ENCODE measurements around the gene RNF151. TPM values are rescaled to one million over a fixed set of nuclear protein-coding genes. Genes with fewer than 3 reads are reported as not detected.

The RNF151 gene
- total and polyA plus RNA-seq, 2 of the 13 experiments (the other 11 are each of a cell fraction or from before 2014, with no cell fraction given): not detected

DNA sequence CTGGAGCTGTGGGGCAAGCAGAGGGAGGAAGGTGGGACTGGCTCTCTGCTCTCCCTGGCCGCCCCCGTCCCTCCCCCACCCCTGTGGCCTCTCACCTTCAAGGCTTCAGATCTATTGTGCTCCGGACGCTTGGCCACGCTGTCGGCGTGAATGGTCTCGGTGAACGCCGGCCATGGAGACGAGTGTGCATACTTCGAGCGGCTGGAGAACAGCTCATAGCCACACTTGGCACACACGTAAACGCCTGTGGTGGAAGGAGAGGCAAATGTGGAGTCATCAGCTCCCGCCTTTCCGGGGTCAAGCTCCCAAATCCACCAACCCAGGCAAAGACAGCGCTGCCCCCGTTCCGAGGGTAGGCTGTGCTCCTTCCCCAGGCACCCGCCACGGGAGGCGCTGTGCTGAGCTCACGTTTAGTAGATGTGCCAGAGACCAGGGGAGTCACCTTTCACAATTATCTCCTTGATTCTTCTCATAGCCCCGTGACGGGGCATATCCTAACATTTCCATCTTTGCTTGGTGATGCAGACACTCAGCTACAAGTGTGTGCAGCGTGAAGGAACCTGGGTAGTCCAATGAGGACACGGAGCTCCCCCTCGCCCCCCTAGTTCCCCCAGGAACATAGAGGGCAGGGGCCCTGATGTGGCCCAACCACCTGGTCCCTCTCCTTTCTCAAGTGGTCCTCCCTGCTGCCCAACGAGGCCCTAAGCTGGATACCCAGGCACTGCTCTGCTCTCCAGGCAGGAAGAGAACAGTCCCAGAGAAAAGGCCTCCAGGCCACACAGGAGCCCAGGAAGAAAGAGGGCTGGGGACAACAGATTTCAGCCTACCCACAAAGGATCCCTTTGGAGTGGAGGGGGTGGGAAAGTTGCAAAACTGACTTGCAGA is 25.3 kb upstream of the RNF151 start (continued):
- TF ChIP-seq, protein P1, sequence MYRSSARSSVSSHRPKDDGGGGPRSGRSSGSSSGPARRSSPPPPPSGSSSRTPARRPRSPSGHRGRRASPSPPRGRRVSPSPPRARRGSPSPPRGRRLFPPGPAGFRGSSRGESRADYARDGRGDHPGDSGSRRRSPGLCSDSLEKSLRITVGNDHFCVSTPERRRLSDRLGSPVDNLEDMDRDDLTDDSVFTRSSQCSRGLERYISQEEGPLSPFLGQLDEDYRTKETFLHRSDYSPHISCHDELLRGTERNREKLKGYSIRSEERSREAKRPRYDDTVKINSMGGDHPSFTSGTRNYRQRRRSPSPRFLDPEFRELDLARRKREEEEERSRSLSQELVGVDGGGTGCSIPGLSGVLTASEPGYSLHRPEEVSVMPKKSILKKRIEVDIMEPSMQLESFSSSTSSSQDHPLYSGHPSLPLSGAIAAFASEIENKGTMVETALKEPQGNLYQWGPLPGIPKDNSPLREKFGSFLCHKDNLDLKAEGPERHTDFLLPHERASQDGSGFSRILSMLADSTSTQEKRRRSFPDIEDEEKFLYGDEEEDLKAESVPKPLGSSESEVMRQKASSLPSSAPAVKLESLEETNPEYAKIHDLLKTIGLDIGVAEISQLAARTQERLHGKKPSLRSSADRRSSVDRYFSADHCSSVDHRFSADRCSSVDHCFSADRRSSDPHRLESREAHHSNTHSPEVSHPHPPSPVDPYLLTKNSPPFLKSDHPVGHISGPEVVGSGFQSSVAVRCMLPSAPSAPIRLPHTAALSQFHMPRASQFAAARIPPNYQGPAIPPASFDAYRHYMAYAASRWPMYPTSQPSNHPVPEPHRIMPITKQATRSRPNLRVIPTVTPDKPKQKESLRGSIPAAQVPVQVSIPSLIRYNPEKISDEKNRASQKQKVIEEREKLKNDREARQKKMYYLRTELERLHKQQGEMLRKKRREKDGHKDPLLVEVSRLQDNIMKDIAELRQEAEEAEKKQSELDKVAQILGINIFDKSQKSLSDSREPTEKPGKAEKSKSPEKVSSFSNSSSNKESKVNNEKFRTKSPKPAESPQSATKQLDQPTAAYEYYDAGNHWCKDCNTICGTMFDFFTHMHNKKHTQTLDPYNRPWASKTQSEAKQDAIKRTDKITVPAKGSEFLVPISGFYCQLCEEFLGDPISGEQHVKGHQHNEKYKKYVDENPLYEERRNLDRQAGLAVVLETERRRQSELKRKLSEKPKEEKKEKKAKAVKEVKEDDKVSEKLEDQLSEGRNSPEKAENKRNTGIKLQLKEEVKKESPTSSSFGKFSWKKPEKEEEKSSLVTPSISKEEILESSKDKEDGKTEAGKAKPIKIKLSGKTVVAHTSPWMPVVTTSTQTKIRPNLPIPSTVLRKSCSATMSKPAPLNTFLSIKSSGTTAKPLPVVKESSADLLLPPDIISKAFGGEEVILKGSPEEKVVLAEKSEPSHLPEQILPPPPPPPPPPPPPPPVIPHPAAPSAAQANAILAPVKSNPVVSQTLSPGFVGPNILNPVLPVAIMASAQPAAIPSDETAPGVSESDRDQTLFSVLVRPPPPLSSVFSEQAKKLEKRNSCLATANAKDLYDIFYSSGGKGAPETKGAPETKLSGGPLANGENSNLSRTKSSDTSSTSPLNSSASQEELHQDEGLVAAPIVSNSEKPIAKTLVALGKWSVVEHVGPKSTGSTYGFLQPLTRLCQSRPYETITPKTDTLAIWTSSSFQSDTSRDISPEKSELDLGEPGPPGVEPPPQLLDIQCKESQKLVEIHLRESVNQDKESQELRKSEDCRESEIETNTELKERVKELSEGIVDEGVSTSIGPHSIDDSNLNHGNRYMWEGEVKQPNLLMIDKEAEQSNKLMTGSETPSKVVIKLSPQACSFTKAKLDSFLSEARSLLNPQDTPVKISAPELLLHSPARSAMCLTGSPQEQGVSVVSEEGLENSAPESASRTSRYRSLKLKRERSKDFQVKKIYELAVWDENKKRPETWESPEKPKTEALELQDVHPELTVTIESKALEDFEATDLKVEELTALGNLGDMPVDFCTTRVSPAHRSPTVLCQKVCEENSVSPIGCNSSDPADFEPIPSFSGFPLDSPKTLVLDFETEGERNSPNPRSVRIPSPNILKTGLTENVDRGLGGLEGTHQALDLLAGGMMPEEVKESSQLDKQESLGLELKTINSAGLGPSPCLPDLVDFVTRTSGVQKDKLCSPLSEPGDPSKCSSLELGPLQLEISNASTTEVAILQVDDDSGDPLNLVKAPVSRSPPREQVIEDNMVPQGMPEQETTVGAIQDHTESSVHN (CRISPR knock-in tag; IDR thresholded peaks at IDR 0.05): no peak
- TF ChIP-seq TCF7L2 (IDR thresholded peaks at IDR 0.05; ENCODE audit: low read depth, low read length): no peak
- peak; percentile 55 for TF ChIP-seq TBX2 (CRISPR knock-in tag; IDR thresholded peaks at IDR 0.05; ENCODE audit: borderline replicate concordance)
- no peak; the same call in 1 of the 2 replicates for TF ChIP-seq NR2F6 (IDR thresholded peaks at IDR 0.05)
- TF ChIP-seq NR2F6 (CRISPR knock-in tag; IDR thresholded peaks at IDR 0.05): peak; percentile 30; the same call in 1 of the 2 replicates
- no peak for TF ChIP-seq MAFK (conservative IDR thresholded peaks at IDR 0.05 in 1 of 2, IDR thresholded peaks at IDR 0.05 in 1 of 2; ENCODE audit: low read length in 2 of 2)
- peak; percentile 55; the same call in 1 of the 2 replicates for TF ChIP-seq NR2C2 (CRISPR knock-in tag; IDR thresholded peaks at IDR 0.05; ENCODE audit: borderline replicate concordance)
- no peak for TF ChIP-seq ZNF879 (CRISPR knock-in tag; IDR thresholded peaks at IDR 0.05)
- no peak for TF ChIP-seq ZNF17 (CRISPR knock-in tag; IDR thresholded peaks at IDR 0.05)
- peak; percentile 88 for TF ChIP-seq BHLHE40 (IDR thresholded peaks at IDR 0.05; ENCODE audit: low read length)
- TF ChIP-seq RBFOX2 (IDR thresholded peaks at IDR 0.05; ENCODE audit: low read depth, low read length): peak; percentile 15; the same call in 1 of the 2 replicates
- TF ChIP-seq XRCC5 (optimal IDR thresholded peaks at IDR 0.05; ENCODE audit: low read length): peak; percentile 79
- peak; percentile 23; the same call in 1 of the 2 replicates for TF ChIP-seq ZNF891 (CRISPR knock-in tag; IDR thresholded peaks at IDR 0.05)
- TF ChIP-seq ZNF768 (CRISPR knock-in tag; IDR thresholded peaks at IDR 0.05): 0 out of 2 replicates have a peak, but pooled peaks have one; percentile 23
- TF ChIP-seq ZNF280B (CRISPR knock-in tag; IDR thresholded peaks at IDR 0.05; ENCODE audit: borderline replicate concordance): no peak
- TF ChIP-seq ZC3H4 (CRISPR knock-in tag; IDR thresholded peaks at IDR 0.05; ENCODE audit: borderline replicate concordance): 0 out of 2 replicates have a peak, but pooled peaks have one; percentile 4
- TF ChIP-seq RBM39 (IDR thresholded peaks at IDR 0.05; ENCODE audit: low read depth, low read length, poor library complexity, severe bottlenecking): peak; percentile 80
- TF ChIP-seq ASH2L (IDR thresholded peaks at IDR 0.05; ENCODE audit: insufficient read length, low read depth, low read length): no peak
- peak; percentile 55 for TF ChIP-seq SAP130 (CRISPR knock-in tag; IDR thresholded peaks at IDR 0.05; ENCODE audit: low read depth)
- no peak for TF ChIP-seq JARID2 (CRISPR knock-in tag; IDR thresholded peaks at IDR 0.05; ENCODE audit: insufficient replicate concordance)

All from HepG2 (cell line).